ENCODE results near the gene DPH7. TPM values are rescaled to one million over a fixed set of nuclear protein-coding genes. Genes with fewer than 3 reads are reported as not detected.
"Not testable (repeated sequence)": the region's sequence is repeated elsewhere in the genome, so short reads cannot be mapped to it uniquely, and the experiment has no call there.

DPH7 gene
- total and polyA plus RNA-seq, 7 donors: 6.5 to 43.6 (median 28.9) TPM

DNA sequence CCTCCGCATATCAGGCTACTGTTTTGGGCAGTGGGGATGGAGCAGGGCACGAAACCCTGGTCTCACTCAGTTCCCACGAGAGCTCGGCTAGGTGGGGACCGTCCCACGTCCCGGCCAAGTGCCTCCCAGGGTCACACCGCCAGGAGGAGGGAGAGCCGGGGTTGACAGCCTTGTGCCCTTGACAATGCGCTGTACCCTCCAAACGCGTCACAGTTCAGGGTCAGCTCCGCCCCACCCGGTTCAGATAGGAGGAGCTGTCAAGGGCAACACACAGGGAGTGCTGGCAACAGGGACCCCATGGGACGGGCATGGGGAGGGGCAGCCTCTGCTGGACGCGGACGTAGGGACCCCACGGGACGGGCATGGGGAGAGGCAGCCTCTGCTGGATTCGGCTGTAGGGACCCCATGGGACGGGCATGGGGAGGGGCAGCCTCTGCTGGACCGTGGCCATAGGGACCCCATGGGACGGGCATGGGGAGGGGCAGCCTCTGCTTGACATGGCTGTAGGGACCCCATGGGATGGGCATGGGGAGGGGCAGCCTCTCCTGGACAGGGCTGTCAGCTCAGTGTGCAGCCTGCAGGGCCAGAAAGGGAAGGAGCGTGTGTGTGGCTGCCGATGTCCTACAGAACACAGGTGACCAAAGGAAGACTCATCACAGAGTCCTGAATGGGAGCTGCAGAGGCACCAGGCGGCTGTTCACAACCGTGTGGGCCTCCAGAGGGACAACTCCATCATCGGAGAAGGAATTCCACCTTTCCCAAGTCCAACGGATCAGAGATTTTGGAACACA, 57.9 kb downstream of the DPH7 start:
- DNase-seq: no peak
- 90 to 92% methylated on average over 30 of the region's 30 CpGs for WGBS, 2 donors
- intact Hi-C loops (cut with DNase I): loop anchor here (10.0 kb wide), 1 partner anchor 226 kb away; no protein-coding TSS in a partner anchor
- Histone ChIP-seq H3K27me3 (no peaks in the 10 kb centered on the region), H3K4me3 (no peak overlapping the region), H3K36me3 (peaks cover 0 to 9% (median 0%) of the 10 kb centered on the region in 4 donors), H3K9me3 (no peaks in the 10 kb centered on the region), H3K27ac (no peak overlapping the region), H3K4me1 (no peaks in the 10 kb centered on the region)
- TF ChIP-seq, protein P1, sequence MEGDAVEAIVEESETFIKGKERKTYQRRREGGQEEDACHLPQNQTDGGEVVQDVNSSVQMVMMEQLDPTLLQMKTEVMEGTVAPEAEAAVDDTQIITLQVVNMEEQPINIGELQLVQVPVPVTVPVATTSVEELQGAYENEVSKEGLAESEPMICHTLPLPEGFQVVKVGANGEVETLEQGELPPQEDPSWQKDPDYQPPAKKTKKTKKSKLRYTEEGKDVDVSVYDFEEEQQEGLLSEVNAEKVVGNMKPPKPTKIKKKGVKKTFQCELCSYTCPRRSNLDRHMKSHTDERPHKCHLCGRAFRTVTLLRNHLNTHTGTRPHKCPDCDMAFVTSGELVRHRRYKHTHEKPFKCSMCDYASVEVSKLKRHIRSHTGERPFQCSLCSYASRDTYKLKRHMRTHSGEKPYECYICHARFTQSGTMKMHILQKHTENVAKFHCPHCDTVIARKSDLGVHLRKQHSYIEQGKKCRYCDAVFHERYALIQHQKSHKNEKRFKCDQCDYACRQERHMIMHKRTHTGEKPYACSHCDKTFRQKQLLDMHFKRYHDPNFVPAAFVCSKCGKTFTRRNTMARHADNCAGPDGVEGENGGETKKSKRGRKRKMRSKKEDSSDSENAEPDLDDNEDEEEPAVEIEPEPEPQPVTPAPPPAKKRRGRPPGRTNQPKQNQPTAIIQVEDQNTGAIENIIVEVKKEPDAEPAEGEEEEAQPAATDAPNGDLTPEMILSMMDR (IDR thresholded peaks at IDR 0.05): no peak
- TF ChIP-seq POLR2A (IDR thresholded peaks at IDR 0.05) (no peak), EP300 (IDR thresholded peaks at IDR 0.05) (no peak), POLR2AphosphoS5 (IDR thresholded peaks at IDR 0.05) (no peak)

DNA sequence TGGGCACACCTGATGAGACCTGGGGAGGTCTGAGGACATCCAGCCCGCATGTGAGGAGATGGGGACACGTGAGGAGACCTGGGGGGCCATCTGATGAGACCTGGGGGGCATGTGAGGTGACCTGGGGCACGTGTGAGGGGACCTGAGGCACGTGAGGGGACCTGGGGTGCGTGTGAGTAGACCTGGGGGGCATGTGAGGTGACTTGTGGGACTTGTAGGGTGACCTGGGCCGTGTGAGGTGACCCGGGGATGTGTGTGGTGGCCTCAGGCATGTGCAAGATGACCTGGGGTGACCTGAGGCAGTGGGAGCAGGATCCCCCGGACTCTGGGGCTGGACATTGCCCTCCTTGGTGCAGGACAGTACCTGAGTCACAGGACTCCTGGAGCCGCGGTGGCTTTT, 59.2 kb downstream of the DPH7 start:
- intact Hi-C loops (cut with DNase I): no loop called here
- Histone ChIP-seq H3K36me3 (peaks cover 0 to 12% (median 0%) of the 10 kb centered on the region in 4 donors), H3K9me3 (no peaks in the 10 kb centered on the region), H3K27ac (no peak overlapping the region), H3K4me3 (no peak overlapping the region), H3K27me3 (no peaks in the 10 kb centered on the region), H3K4me1 (no peaks in the 10 kb centered on the region)
- WGBS, 2 donors: 86 to 87% methylated on average over 10 of the region's 10 CpGs
- TF ChIP-seq POLR2A (IDR thresholded peaks at IDR 0.05): no peak
- TF ChIP-seq, protein P1 (IDR thresholded peaks at IDR 0.05): no peak
- TF ChIP-seq EP300 (IDR thresholded peaks at IDR 0.05): no peak
- TF ChIP-seq POLR2AphosphoS5 (IDR thresholded peaks at IDR 0.05): no peak
- no peak for DNase-seq

DNA sequence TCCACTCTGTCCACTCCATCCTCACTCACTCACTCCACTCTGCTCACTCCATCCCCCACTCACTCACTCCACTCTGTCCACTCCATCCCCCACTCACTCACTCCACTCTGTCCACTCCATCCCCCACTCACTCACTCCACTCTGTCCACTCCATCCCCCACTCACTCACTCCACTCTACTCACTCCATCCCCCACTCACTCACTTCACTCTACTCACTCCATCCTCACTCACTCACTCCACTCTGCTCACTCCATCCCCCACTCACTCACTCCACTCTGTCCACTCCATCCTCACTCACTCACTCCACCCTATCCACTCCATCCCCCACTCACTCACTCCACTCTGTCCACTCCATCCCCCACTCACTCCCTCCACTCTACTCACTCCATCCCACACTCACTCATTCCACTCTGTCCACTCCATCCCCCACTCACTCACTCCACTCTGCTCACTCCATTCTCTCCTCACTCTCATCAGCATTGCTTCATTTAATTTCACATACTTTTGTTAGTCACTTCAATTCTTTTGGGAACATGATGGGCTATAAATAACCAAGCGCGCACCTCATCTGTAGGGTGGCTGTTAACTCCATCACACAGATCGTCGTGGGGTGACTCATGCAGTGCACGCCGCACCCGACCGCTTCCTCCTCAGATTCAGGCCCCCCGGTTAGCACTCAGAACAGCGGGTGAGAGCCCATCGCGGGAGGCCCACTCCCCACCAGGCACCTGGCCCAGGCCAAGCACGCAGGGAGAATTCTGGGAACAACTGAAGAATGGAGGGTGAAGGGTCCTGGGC, 59.9 kb downstream of the DPH7 start:
- H3K9me3 ChIP-seq; H3K4me3 ChIP-seq; DNase-seq; H3K27me3 ChIP-seq; H3K27ac ChIP-seq; H3K4me1 ChIP-seq; intact Hi-C loops (cut with DNase I): not testable (repeated sequence)
- H3K36me3 ChIP-seq: peaks cover 0 to 12% (median 0%) of the 10 kb centered on the region in 4 donors
- 90 to 94% methylated on average over 13 of the region's 13 CpGs for WGBS, 2 donors

DNA sequence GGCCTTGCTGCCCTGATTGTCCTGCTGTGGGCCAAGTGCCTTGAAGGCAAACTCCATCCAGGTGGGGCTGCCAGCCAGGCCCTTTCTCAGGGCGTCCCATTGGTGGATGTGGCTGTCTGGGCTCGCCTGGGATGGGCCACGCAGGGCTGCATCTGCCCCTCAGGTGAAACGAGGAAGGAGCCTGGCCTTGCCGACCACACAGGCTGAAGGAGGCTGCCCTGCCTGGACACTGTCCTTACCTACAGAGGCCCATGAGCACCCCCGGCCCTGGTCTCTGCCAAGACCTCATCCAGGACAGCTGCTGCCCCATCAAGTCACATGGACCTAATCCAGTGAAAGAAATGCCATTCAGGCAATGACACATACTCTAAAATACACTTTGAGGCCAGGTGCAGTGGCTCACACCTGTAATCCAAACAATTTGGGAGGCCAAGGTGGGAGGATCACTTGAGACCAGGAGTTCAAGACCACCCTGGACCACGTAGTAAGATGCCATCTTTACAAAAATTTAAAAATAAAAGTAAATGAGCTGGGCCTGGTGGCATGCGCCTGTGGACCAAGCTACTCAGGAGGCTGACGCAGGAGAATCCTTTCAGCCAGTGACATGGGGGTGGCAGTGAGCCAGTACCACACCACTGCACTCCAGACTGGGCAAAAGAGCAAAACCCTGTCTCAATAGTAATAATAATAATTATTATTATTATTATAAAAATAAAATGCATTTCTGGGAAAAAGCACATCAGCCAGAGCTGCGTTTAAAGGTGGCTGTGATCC, 62.4 kb downstream of the DPH7 start:
- Histone ChIP-seq H3K9me3 (no peaks in the 10 kb centered on the region), H3K27me3 (no peaks in the 10 kb centered on the region), H3K36me3 (peaks cover 0 to 8% (median 0%) of the 10 kb centered on the region in 4 donors), H3K27ac (no peak overlapping the region), H3K4me3 (no peak overlapping the region), H3K4me1 (no peaks in the 10 kb centered on the region)
- 79 to 86% methylated on average over 10 of the region's 10 CpGs for WGBS, 2 donors
- TF ChIP-seq EP300 (IDR thresholded peaks at IDR 0.05) (no peak), POLR2A (IDR thresholded peaks at IDR 0.05) (no peak), POLR2AphosphoS5 (IDR thresholded peaks at IDR 0.05) (no peak)
- TF ChIP-seq, protein P1 (IDR thresholded peaks at IDR 0.05): no peak
- intact Hi-C loops (cut with DNase I): no loop called here
- no peak for DNase-seq

All from sigmoid colon (tissue), 7 donors.